HG02870 (cell line): ENCODE measurements around the gene CCNY.
A peak's percentile ranks its signal among the peaks of the same experiment; 100 is the strongest.
"Not testable (repeated sequence)": the region's sequence is repeated elsewhere in the genome, so short reads cannot be mapped to it uniquely, and the experiment has no call there.

Experiments used
- ATAC-seq: cut with Tn5 transposase; IDR thresholded peaks from one replicate; pipeline ENCODE4 v1.9.1; 2021; ENCODE audit warnings: mild to moderate bottlenecking, moderate library complexity; ENCODE audit not compliant: unreplicated experiment

Gene CCNY

DNA sequence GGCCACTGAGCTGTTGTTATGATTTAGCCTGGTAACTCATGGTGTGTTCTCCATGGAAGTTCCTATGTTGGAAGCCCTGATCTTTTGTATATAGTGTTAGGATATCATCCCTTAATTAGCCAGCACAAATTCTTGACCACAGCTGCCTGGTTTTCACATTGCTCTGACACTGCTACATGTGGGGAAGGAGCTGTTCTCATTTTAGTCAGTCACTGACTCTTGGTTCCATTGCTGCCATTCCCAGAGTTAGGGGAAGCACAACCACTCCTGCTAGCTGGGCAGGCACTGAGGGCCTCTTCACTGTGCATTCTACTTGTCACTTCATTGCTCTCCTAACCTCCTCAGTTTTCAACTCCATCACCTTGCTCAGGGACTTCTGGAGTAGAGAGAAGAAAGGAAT, 170.4 kb downstream of the CCNY start:
- ATAC-seq, result no peak

DNA sequence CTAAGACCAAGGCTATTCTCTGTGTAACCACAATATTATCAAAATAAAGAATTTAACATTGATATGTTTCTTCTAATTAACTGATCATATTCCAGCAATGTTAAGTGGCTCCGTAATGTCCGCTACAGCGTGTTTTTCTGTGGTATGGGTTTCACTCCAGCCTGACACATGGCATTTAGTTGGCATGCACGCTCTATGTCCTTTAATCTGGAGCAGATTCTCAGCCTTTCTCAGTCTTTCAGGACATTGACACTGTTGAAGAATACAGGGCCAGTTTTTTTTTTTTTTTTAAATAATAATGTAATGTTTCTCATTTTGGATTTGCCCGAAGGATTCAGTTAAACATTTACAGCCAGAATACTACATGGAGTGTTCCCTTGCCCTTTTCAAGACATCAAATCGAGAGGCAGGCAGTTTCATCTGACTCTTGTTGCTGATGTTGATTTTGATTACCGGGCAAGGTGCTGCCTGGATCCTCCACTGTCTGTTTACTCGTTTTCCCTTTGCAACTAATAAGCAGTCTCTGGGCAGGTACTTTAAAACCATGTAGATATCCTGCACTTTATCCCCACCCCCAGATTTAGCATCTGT, 171.3 kb downstream of the CCNY start:
- no peak for ATAC-seq

DNA sequence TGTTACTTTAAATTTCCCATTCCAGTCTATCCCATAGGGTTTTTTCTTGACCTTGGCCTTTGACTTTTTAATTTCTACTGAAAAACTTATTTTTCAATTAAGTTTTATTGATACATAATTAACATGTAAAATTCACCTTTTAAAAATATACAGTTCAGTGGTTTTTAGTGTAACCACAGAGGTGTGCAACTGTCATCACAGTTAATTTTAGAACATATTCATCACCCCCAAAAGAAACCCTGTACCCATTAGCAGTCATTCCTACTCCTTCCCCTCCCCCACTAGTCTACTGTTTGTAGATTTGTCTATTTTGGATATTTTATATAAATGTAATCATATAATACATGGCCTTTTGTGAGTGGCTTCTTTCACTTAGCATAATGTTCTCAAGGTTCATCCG, 172.3 kb downstream of the CCNY start:
- ATAC-seq, result no peak

DNA sequence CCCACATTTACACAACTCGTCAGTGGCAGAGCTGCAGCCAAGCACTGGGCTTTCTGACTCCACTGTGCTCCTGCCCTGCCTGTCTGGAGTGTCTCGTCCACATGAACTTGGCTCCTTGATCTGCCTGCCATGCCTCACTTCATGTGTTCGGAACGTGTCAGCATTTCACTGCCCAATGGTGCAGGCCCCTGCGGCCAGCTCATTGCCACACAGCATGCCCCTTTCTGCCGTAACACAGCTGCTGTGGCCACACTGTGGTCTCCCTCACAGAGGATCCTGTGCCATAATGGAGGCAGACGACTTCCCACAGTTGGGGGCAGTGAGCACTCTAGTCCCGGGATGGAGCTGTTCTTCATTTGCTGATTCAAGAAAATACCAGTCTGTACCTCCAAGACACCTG, 174.6 kb downstream of the CCNY start:
- ATAC-seq, result no peak

DNA sequence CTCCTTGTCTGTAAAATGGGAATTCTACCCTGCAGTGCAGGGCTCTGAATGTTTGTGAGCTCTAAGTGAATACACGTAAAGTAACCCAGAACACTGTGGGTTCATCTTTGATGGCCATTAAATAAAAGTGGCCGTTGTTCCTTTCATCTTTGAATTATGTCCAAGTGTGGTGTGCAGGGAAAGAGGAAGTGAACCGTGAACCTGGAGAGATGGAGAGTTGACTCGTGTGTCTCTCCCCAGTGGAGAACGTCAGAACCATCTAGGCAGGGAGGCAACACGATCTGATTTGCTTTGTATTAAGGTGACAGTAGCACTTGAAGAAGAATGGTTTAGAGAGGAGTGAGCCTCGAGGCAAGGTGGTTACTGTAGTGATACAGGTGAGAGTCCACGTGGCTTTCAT, 175.3 kb downstream of the CCNY start:
- ATAC-seq, result no peak

DNA sequence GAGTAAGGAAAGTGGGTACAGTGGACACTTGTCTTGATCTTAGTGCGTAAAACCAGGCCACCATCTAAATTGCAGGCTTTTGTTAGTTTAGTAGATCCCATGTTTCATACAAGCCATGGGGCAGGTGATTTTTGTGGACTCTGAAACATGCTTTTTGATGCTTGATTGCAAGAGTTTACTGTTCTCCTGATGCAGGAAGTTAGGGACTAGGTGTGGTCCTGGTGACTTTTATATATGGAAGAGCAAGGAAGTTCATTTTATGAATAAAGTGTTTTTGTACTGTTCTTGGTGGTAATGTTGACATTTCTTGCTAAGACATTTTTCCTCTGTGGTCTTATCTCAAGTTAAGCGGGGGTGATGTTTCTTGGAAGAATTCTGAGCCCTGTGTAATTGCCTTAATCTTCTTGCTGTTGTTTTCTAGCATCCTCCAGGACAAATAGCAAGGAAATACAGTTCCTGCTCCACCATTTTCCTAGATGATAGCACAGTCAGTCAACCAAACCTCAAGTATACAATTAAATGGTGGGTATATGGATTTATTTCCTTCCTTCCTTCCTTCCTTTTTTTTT, 179.9 kb downstream of the CCNY start:
- no peak for ATAC-seq

DNA sequence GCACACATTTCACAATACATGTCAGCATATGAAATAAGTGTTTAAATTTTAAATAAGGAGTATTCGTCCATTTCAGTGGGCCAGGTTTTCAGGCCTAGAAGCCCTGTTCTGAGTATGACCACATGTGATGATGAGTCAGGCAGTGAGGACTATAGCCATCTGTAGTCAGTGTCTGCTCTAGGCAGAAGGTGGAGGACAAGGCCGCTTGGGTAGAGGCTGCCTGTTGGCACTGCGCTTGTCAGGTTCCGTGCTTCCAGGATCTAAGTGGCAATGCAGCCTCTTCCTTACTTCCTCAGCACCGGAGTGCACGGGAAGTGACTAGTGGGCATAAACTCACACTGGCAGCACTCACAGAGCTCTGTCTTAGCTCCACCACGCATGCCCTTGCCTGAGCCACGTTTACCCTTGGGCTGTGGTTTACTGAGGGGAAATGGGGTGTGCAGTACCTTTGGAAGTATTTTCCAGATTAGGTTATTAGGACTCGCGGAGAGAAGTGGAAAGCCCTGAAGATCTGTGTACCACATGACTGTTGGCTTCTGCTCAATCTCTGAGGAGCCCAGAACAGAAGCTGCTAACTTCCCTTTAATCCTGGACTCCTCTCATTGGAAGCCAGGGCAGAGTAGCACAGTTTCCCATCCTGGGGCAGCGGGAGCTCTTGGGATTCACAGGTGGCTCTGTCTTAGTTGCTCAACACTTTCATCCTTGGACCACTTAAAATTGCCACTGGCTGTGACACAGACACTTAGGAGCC, 181.3 kb downstream of the CCNY start:
- no peak for ATAC-seq

DNA sequence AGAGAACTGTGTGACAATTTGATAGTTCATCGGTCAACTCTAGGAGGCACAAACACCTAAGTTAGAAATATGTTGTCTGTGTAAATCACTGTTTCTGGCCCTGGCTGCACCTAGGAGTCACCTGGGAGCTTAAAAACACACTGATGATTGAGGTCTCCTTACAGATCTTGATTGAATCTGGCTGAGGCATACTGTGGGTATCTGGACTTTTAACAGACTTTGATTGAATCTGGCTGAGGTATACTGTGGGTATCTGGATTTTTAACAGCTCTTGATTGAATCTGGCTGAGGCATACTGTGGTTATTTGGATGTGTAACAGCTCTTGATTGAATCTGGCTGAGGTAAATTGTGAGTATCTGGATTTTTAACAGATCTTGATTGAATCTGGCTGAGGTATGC, 181.9 kb downstream of the CCNY start:
- ATAC-seq, result not testable (repeated sequence)

DNA sequence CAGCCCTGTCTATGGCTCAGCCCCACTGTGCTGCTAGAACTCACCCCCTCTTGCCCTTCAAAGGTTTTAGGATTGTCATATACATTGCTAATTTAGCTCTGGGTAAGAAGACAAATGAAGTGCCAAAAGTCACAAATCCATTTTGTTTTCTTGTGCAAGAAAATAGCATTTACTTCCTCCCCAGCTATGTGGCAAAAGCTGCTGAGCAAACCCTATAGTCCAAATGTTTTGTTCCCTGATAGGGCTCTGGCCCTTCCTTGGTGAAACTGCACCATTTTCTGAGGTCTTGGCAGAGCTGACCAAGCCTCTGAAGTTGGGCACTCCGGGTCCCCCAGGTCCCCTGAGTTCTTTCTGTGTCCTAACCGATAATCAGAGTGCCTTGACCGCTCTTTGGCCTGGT, 184.7 kb downstream of the CCNY start:
- no peak for ATAC-seq

DNA sequence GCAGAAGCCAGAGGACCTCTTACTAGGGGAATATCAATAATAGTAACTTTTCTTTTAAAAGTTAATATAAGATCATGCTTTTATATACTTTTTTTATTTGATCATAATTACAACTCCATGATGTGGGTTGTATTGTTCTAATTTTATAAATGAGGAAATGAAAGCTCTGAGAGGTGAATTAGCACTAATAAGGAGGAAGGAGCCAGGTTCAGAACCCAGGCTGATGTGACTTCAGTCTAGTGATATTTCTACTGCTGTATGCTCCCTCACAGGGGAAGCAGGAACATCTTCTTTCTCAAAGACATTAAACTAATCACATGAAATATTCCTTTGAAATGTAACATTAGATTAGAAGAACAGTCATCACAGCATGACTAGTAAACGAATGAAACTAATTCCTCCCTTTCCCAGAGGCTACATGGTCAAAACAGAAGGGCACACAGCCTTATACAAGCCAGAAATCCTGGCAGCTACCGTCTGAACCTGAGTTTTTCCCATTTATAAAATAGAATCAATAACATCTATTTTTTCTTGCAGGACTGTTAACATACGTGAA, 187.4 kb downstream of the CCNY start:
- ATAC-seq, result peak; percentile 61

DNA sequence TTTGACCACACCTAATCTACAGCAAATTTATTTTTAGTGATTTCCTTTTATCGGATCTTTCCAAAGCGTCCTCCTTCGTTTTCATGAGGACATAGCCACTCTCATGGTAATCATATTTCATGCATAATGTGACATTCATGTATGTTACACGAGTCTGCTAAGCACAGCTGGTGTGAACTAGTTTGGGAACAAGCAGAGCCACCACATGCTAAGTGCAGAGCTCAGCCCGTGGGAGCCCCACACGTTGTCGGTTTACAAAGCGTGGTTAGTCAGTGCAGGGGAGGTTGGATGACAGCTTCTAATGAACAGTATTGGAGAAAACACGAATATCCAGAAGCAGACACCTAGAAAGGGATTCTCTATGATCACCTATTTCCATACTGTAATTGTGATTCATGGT, 190.4 kb downstream of the CCNY start:
- no peak for ATAC-seq

DNA sequence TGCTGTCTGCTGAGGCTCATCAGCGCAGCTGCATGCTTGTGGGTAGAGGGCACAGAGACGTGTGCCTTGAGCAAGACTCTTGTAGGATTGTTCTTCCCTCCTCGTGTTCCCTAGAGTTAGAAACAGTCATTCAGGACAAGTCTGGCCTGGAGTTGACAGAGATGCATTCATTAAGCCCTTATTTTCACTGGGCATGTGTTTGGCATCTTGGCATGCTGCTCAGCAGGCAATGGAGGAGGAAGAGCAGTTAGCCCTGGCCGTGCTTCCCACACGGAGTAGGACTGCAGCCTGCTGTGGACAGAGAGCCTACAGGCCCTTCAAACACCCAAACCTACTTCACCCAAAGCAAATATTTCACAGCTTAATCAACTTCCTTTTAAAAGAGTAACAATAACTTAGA, 195.8 kb downstream of the CCNY start:
- no peak for ATAC-seq

DNA sequence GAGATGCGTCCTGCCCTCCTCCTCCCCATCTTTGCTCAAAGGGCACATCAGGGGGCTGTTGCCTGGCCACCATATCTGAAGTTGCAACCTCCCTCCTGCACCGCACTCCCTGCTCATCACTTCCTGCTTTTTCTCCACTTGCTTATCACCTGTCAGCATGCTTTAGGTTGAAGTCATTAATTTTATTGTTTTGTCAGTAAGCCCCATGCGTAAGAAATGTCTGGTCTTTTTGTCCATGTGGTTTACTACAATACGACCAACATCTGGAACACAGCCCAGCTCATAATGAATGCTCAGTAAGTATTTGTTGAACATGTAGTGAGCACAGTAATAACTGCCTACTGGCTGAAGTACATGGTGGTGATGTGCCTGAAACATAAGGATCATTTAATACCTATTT, 197.3 kb downstream of the CCNY start:
- no peak for ATAC-seq

DNA sequence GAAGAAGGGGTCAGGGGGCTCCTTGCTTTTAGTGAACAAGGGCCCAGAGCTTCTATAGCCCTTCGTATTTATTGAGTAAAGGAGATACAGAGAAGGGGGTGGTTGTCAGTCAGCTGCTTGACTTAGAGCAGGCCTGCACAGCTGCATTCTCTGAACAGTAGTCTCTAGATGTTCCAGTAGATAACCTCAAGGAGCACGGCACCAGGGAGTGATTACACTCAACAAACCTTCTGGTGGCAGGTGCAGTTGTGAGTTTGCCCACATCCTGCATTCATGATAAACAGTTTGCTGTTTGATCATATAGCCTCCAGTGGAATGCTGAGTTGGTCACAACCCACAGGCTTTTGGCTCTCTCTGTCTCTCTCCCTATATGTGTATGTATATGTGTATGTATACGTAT, 198.8 kb downstream of the CCNY start:
- ATAC-seq, result no peak

DNA sequence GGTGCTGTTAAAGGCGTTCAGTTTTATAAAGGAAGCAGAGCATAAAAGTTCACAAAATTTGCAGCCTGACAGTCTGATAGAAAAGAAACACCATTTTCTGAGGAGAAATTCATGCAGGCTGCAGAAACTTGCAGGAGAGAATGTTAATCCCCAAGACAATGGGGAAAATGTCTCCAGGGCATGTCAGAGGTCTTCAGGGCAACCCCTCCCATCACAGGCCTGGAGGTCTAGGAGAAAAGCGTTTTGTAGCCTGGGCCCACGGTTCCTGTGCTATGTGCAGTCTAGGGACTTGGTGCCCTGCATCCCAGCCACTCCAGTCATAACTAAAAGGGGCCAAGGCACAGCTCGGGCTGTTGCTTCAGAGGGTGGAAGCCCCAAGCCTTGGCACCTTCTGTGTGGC, 200.5 kb downstream of the CCNY start:
- ATAC-seq, result no peak

DNA sequence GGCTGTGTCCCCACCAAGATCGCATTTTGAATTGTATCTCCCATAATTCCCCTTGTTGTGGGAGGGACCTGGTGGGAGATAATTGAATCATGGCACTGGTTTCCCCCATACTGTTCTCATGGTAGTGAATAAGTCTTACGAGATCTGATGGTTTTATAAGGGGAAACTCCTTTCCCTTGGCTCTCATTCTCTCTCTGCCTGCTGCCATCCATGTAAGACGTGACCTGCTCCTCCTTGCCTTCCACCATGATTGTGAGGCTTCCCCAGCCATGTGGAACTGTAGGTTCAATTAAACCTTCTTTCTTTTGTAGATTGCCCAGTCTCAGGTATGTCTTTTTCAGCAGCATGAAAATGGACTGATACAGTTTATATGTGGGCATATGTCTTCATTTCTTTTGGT, 201.6 kb downstream of the CCNY start:
- not testable (repeated sequence) for ATAC-seq

DNA sequence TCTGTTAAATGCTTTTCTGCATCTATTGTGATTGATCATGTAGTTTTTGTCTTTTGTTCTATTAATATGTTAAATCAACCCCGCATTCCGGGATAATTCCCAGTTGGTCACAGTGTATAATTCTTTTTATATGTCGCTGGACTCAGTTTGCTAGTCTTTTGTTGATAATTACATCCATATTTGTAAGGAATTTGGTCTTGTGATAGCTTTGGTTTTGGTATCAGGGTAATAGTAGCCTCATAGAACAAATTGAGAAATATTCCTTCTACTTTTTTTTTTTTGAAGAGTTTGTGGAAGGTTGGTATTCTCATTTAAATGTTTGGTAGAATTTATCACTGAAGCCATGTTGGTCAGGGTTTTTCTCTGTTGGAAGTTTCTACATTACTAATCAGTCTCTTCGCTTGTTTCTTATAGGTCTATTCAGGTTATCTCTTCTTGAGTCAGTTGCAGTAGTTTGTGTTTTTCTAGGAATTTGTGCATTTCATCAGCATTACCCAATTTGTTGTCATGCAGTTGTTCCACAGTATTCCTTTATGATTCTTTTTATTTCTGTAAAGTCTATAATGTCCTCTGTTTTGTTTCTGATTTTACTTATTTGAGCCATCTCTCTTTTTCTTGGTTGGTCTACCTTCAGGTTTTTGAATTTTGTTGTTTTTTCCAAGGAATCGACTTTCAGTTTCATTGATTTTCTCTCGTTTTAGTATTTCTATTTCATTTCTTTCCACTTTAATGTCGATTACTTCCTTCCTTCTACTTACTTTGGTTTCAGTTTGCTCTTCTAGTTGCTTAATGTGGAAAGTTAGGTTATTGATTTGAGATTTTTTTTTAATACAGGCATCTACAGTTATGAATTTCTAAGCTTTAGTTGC, 204.2 kb downstream of the CCNY start:
- no peak for ATAC-seq

DNA sequence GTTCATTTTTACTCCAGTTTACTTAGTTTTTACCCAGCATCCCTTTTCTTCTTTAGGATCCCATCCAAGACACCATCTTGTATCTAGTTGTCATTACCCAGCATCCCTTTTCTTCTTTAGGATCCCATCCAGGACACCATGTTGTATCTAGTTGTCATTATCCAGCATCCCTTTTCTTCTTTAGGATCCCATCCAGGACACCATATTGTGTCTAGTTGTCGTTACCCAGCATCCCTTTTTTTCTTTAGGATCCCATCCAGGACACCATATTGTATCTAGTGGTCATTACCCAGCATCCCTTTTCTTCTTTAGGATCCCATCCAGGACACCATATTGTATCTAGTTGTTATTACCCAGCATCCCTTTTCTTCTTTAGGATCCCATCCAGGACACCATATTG, 205.4 kb downstream of the CCNY start:
- ATAC-seq, result no peak

DNA sequence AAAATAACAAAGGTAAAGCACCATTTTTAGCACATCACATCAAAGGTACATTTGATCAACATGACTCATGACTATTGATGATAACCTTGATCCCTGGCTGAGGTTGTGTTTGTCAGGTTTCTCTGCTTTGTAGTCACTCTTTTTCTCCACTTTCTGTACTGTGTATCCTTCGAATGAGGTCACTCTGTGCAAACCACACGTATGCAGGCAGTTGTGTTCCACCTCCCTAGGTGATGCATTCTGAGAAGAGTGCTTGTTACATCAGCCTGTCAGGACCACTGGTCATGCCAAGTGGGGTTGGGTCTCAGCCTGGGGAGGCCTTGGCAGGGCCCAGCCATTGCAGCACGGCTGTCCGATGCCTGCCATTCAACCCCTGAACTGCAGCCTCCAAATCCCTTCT, 206.0 kb downstream of the CCNY start:
- no peak for ATAC-seq

DNA sequence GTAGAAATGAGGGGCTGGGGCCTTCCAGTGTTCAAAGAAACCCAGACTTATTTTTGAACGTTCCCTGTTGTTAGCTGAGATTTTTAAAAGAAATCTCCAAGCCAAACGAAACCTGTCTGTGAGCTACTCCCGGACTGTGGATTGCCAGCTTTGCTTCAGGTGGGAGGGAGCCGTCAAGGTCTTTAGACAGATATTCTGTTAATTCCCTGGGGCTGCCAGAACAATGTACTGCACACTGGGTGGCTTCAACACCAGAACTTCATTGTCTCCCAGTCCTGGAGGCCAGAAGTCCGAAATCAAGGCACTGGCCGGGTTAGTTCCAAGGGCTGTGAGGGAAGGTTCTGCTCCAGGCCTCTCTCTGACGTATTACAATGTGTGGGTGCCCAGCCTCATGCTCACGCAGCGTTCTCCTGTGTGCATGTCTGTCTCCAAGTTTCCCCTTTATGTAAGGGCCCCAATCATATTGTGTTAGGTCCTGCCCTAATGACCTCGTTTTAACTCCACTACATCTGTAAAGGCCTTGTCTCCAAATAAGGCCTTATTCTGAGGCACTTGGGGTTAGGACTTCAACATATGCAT, 208.9 kb downstream of the CCNY start:
- no peak for ATAC-seq
